DND-41 (cell line): ENCODE data around the gene CD80.

Source experiments
- ATAC-seq: fragments of 200-7000 bp; cut with Tn5 transposase; 3 replicates; pipeline ENCODE4 v1.9.1; 2021; ENCODE audit warnings: low read depth; ENCODE audit not compliant: insufficient read depth
- DNase-seq: peaks from one replicate; pipeline ENCODE4 v3.0.0-alpha.2; 2020
- H2AFZ ChIP-seq: 2 replicates; pipeline ENCODE4 v1.6.0; 2012; ENCODE audit warnings: low read depth, low read length
- H3K27ac ChIP-seq: 2 replicates; pipeline ENCODE4 v1.5.1; 2012; ENCODE audit warnings: low read length, inconsistent platforms
- H3K27me3 ChIP-seq: fragments of 200-600 bp; sonication (generic); 2 replicates; pipeline ENCODE4 v1.6.0; 2012; ENCODE audit warnings: low read length, mild to moderate bottlenecking, inconsistent platforms; ENCODE audit not compliant: insufficient read depth, poor library complexity
- H3K36me3 ChIP-seq: 2 replicates; pipeline ENCODE4 v1.5.1; 2012; ENCODE audit warnings: low read length, inconsistent platforms; ENCODE audit not compliant: insufficient read depth
- H3K4me1 ChIP-seq: 2 replicates; pipeline ENCODE4 v1.5.1; 2012; ENCODE audit warnings: mild to moderate bottlenecking, low read length; ENCODE audit not compliant: insufficient read depth
- H3K4me2 ChIP-seq: 2 replicates; pipeline ENCODE4 v1.6.0; 2012; ENCODE audit warnings: mild to moderate bottlenecking, moderate library complexity, low read length, inconsistent platforms; ENCODE audit not compliant: insufficient read depth
- H3K4me3 ChIP-seq, 2 experiments: fragments of 200-600 bp in 1 of 2; shearing (Covaris generic) in 1 of 2; 2 replicates each; pipeline ENCODE4 v1.5.1; 2012 to 2016; ENCODE audit warnings: inconsistent platforms in 2 of 2, low read length in 2 of 2, mild to moderate bottlenecking in 2 of 2, low read depth in 1 of 2, moderate library complexity in 1 of 2
- H3K79me2 ChIP-seq: 2 replicates; pipeline ENCODE4 v1.6.0; 2012; ENCODE audit warnings: low read length, inconsistent platforms; ENCODE audit not compliant: insufficient read depth
- H3K9ac ChIP-seq: 2 replicates; pipeline ENCODE4 v1.6.0; 2012; ENCODE audit warnings: low read depth, mild to moderate bottlenecking, inconsistent platforms, low read length, moderate library complexity
- H3K9me3 ChIP-seq: 2 replicates; pipeline ENCODE4 v1.5.1; 2012; ENCODE audit warnings: low read length, moderate library complexity, mild to moderate bottlenecking, inconsistent platforms; ENCODE audit not compliant: insufficient read depth, severe bottlenecking
- H4K20me1 ChIP-seq: 2 replicates; pipeline ENCODE4 v1.6.0; 2012; ENCODE audit warnings: low read length; ENCODE audit not compliant: insufficient read depth
- EZH2 ChIP-seq: IDR thresholded peaks from 3 replicates; pipeline ENCODE4 v1.6.1; 2012; ENCODE audit warnings: borderline replicate concordance, low read depth, mild to moderate bottlenecking, moderate library complexity, low read length, inconsistent platforms; ENCODE audit not compliant: severe bottlenecking
- TF ChIP-seq, protein P1 (sequence below): IDR thresholded peaks from 2 replicates; pipeline ENCODE4 v1.5.1; 2012; ENCODE audit warnings: borderline replicate concordance, low read length, moderate library complexity, mild to moderate bottlenecking; ENCODE audit not compliant: poor library complexity, severe bottlenecking; ENCODE audit errors: extremely low read depth

The CD80 gene

DNA sequence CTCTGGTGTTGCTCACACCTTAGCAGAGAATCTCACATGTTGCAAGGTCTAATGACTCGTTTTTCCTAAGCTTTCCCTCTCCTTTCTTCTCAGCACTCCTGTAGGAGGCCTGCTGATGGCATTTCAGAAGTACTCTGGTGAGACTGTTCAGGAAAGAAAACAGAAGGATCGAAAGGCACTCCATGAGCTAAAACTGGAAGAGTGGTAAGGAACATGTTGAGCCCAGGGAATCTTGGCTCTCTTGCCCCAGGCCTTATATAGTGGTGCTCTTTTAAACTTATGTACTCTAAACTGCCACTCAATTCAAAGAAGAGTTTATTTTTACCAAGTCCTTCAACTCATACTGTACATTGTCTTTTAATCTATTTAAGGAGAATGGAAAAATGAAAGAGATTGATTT lies 42.3 kb downstream of the CD80 start:
- DNase-seq (no peak), ATAC-seq (no peak)
- H4K20me1 ChIP-seq: no peaks in the 10 kb centered on the region
- peaks cover 88% of the 10 kb centered on the region for H3K36me3 ChIP-seq
- H3K79me2 ChIP-seq: no peaks in the 10 kb centered on the region
- H3K27me3 ChIP-seq: no peaks in the 10 kb centered on the region
- TF ChIP-seq, protein P1, sequence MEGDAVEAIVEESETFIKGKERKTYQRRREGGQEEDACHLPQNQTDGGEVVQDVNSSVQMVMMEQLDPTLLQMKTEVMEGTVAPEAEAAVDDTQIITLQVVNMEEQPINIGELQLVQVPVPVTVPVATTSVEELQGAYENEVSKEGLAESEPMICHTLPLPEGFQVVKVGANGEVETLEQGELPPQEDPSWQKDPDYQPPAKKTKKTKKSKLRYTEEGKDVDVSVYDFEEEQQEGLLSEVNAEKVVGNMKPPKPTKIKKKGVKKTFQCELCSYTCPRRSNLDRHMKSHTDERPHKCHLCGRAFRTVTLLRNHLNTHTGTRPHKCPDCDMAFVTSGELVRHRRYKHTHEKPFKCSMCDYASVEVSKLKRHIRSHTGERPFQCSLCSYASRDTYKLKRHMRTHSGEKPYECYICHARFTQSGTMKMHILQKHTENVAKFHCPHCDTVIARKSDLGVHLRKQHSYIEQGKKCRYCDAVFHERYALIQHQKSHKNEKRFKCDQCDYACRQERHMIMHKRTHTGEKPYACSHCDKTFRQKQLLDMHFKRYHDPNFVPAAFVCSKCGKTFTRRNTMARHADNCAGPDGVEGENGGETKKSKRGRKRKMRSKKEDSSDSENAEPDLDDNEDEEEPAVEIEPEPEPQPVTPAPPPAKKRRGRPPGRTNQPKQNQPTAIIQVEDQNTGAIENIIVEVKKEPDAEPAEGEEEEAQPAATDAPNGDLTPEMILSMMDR: no peak
- no peak for TF ChIP-seq EZH2
- peaks cover 3% of the 10 kb centered on the region for H3K9me3 ChIP-seq
- H3K4me2 ChIP-seq: no peak overlapping the region
- H2AFZ ChIP-seq: no peak overlapping the region
- no peak overlapping the region for H3K9ac ChIP-seq
- no peak overlapping the region for H3K27ac ChIP-seq
- no peaks in the 10 kb centered on the region for H3K4me1 ChIP-seq
- H3K4me3 ChIP-seq: no peak overlapping the region

DNA sequence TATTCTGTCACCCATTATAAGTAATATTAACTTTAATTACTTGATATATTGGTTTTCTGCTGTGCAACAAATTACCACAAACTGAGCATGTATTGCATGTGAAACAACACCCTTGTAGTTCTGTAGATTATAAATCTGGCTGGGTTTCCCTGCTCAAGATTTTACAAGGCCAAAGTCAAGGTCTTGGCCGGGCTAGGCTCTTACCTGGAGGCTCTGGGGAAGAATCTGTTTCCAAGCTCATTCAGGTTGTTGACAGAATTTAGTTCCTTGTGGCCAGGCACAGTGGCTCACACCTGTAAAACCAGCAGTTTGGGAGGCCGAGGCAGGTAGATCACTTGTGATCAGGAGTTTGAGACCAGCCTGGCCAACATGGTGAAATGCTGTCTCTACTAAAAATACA lies 44.8 kb downstream of the CD80 start:
- TF ChIP-seq, protein P1: no peak
- TF ChIP-seq EZH2: no peak
- ATAC-seq: no peak
- no peak for DNase-seq
- Histone ChIP-seq H3K27me3 (no peaks in the 10 kb centered on the region), H3K4me2 (no peak overlapping the region), H3K9ac (no peak overlapping the region), H3K79me2 (no peaks in the 10 kb centered on the region), H3K4me1 (no peaks in the 10 kb centered on the region), H3K36me3 (peaks cover 72% of the 10 kb centered on the region), H2AFZ (no peak overlapping the region), H3K9me3 (peaks cover 3% of the 10 kb centered on the region), H3K4me3 (no peak overlapping the region), H3K27ac (no peak overlapping the region), H4K20me1 (no peaks in the 10 kb centered on the region)

DNA sequence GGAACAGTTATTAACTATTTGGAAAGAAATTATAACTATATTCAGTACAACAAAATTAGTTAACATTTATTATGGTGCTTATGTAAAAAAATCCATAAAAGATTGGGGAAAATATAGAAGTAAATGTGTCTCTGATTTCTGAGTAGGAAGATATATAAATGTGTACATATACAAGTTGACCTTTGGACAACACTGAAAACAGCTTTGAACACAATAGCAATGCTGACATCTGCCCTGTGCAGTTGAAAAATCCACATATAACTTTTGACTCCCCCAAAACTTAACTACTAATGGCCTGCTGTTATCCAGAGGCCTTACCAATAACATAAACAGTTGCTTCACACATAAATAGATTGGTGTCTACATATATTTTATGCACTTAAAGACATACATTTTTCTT lies 48.7 kb downstream of the CD80 start:
- DNase-seq: no peak
- no peak for TF ChIP-seq EZH2
- TF ChIP-seq, protein P1: no peak

More for the DNA sequence above, 48.7 kb downstream of the CD80 start:
- Histone ChIP-seq H3K4me3 (no peak overlapping the region), H3K4me1 (no peaks in the 10 kb centered on the region), H3K27ac (no peak overlapping the region), H3K79me2 (no peaks in the 10 kb centered on the region), H3K4me2 (no peak overlapping the region), H3K9me3 (no peaks in the 10 kb centered on the region), H4K20me1 (no peaks in the 10 kb centered on the region), H2AFZ (no peak overlapping the region), H3K27me3 (no peaks in the 10 kb centered on the region), H3K36me3 (peaks cover 66% of the 10 kb centered on the region), H3K9ac (no peak overlapping the region)
- ATAC-seq: no peak
